T-helper 17 cell (primary cell): ENCODE measurements around the gene ADGRB2. TPM values are rescaled to one million over a fixed set of nuclear protein-coding genes. Genes with fewer than 3 reads are reported as not detected.

Source experiments
- ATAC-seq: fragments of 150-1000 bp; cut with Tn5 transposase; 2 replicates; pipeline ENCODE4 v1.10.0; 2021; ENCODE audit warnings: mild to moderate bottlenecking, moderate library complexity
- DNase-seq, 3 donors: peaks; one replicate each; pipeline versions ENCODE4 v3.0.0 to v3.0.0-alpha.2; 2020 to 2021
- H3K9me3 ChIP-seq: one replicate; pipeline ENCODE4 v1.7.0; 2013; ENCODE audit warnings: low read length, mild to moderate bottlenecking; ENCODE audit not compliant: control insufficient read depth, poor library complexity, severe bottlenecking
- H3K27ac Mint-ChIP-seq: one replicate; pipeline ENCODE4 v1.8.0; 2022; ENCODE audit warnings: mild to moderate bottlenecking, moderate library complexity, mixed read lengths
- H3K27me3 Mint-ChIP-seq: one replicate; pipeline ENCODE4 v1.8.0; 2022; ENCODE audit warnings: mixed read lengths
- H3K36me3 Mint-ChIP-seq: one replicate; pipeline ENCODE4 v1.8.0; 2022; ENCODE audit warnings: low read depth, mixed read lengths
- H3K4me1 Mint-ChIP-seq: one replicate; pipeline ENCODE4 v1.8.0; 2022; ENCODE audit warnings: mild to moderate bottlenecking, mixed read lengths
- H3K4me3 Mint-ChIP-seq: one replicate; pipeline ENCODE4 v1.8.0; 2022; ENCODE audit warnings: mild to moderate bottlenecking, moderate library complexity, mixed read lengths
- total RNA-seq, 4 donors: library from RNA in 2 of 4; stranded (reverse) in 2 of 4; gene quantifications; one replicate each; pipeline ENCODE4 v1.2.3 and lab custom pipeline; 2022 to 2026

The ADGRB2 gene
- total RNA-seq, 2 donors from 2014 or later: 1.0 to 1.4 TPM

DNA sequence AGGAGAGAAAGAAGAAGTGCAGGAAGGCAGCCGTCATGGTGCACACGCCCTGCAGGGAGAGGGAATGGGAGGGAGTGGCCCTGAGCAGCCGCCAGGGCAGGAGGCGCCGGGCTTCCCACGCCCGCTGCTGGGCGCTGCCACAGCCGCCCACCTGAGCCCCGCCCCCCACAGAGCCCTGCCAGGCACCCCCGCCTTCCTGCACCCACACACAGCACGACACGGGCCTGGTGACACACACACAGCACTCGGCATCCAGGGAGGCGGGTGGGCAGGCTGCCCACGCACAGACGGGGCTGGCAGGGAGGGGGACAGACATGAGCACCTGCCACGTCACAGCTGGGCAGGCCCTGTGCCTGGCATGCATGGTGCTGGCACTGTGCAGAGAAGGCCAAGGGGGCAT, 27.5 kb downstream of the ADGRB2 start:
- Mint-ChIP-seq H3K4me3 (peak overlapping the region; percentile 19), H3K36me3 (no peaks in the 10 kb centered on the region), H3K4me1 (peaks cover 22% of the 10 kb centered on the region), H3K27ac (peak overlapping the region; percentile 66), H3K27me3 (no peaks in the 10 kb centered on the region)
- DNase-seq (no peak), ATAC-seq (peak; percentile 26)
- no peaks in the 10 kb centered on the region for H3K9me3 ChIP-seq

DNA sequence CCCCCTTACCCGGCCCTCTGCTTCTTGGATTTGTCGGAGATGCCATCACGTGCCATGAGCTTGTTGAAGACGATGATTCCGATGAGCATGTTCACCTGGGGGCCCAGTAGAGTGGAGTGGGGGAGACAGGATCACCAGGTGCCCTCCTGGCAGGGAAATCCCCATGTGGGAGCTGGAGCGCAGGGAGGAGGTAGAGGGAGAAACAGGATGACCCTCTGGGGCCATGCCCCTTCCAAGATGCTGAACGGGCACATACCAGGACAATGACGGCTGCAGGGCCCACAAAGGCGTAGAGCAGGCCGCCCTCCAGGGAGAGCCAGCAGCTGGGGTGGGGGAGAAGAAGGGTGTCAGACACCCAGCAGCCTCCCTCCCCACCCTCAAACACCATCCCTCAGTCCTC, 28.6 kb downstream of the ADGRB2 start:
- H3K27me3 Mint-ChIP-seq: no peaks in the 10 kb centered on the region
- H3K9me3 ChIP-seq: no peaks in the 10 kb centered on the region
- H3K36me3 Mint-ChIP-seq: no peaks in the 10 kb centered on the region
- H3K4me1 Mint-ChIP-seq: peaks cover 20% of the 10 kb centered on the region
- H3K4me3 Mint-ChIP-seq: no peak overlapping the region
- peak overlapping the region; percentile 66 for H3K27ac Mint-ChIP-seq
- DNase-seq (no peak), ATAC-seq (no peak)

DNA sequence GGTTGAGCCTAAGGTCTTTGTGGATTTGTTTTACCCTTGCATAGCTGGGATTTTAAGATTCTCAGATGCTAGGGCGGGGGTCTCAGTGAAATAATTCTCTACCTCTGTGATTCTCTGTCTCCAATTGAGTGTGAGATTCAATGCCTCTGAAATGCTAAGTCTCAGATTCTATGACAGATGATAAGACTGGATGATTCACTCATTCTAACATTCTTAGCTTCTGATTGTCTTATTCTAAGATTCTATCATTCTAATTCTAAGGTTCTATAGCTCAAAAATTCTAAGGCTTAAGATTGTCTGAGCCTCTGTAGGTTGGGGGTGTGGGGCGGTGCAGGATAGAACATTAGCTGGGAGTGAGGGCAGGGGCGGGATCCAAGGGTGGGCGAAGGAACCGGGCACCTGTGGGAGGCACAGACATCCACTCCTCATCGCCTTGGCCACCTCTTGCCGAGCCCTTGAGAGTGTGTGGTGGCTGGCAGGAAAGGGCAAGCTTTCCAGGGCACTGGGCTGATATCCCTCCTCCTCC, 29.5 kb downstream of the ADGRB2 start:
- no peaks in the 10 kb centered on the region for H3K9me3 ChIP-seq
- Mint-ChIP-seq H3K4me3 (no peak overlapping the region), H3K4me1 (peaks cover 18% of the 10 kb centered on the region), H3K27ac (no peak overlapping the region), H3K27me3 (no peaks in the 10 kb centered on the region), H3K36me3 (no peaks in the 10 kb centered on the region)
- no peak for DNase-seq
- ATAC-seq: no peak

DNA sequence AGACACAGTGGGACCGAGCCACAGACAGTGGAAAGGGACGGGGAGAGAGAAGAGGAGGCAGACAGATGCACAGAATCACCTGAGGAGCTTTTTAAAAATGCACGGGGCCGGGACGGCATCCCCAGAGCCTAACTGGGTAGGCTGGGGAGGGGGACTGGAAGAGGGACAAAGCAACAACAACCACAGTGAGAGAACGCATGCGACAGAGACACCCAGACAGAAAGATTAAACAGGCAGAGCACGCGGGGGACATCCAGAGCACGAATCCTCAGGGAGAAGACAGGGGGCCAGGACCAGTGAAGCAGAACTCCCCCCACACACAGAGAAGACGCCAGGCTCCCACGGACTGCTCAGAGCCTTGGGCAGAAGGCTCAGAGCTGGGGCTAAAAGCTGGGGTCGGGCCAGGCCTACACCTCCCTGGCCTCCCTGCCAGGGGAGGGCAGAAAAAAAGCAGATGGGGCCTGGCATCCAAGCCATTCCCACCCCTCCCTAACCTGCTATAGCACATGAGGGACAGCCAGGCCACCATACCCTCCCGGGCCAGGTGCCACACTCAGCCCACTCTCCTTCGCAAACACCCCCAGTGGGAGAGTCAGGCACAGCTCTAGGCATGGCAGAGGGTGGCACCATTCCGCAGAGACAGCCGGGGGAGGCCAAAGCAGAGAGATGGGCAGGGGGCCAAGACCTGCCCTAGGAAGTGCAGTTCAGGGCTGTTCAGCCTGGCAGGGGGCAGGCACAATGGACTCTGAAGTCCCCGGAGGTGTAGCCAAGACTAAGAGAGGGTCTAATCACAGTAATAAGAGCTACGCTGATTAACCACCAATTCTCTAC, 30.5 kb downstream of the ADGRB2 start:
- Mint-ChIP-seq H3K27ac (no peak overlapping the region), H3K36me3 (peaks cover 3% of the 10 kb centered on the region), H3K4me1 (peaks cover 12% of the 10 kb centered on the region), H3K4me3 (no peak overlapping the region), H3K27me3 (no peaks in the 10 kb centered on the region)
- DNase-seq (no peak), ATAC-seq (no peak)
- H3K9me3 ChIP-seq: no peaks in the 10 kb centered on the region

DNA sequence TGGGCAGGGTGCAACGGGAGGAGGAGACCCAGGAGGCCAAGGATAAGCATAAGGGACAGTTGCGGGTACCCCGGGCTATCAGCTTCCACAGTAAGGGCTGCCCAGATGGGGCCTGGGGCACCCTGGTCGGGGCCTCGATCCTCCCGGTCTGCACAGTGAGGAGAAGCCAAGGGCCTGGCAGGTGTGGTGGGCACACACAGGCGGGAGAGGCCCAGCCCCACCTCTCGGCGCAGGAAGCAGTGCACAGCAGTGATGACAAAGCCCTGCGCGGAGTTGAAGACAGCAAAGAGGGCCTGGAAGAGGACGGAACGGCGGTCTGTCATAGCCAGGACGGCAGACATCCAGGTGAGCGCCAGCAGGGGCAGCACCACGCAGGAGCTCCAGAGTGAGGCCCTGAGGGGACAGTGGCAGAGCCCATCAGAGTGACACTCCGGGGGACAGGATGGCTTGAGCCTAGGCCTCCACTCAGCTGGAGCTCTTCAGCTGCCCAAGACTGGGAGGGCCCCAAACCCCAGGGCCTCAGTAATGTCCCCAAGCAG, 31.3 kb downstream of the ADGRB2 start:
- ATAC-seq: no peak
- no peak for DNase-seq
- peaks cover 11% of the 10 kb centered on the region for H3K4me1 Mint-ChIP-seq
- no peaks in the 10 kb centered on the region for H3K27me3 Mint-ChIP-seq
- H3K36me3 Mint-ChIP-seq: peaks cover 3% of the 10 kb centered on the region
- no peak overlapping the region for H3K27ac Mint-ChIP-seq
- no peaks in the 10 kb centered on the region for H3K9me3 ChIP-seq
- no peak overlapping the region for H3K4me3 Mint-ChIP-seq

DNA sequence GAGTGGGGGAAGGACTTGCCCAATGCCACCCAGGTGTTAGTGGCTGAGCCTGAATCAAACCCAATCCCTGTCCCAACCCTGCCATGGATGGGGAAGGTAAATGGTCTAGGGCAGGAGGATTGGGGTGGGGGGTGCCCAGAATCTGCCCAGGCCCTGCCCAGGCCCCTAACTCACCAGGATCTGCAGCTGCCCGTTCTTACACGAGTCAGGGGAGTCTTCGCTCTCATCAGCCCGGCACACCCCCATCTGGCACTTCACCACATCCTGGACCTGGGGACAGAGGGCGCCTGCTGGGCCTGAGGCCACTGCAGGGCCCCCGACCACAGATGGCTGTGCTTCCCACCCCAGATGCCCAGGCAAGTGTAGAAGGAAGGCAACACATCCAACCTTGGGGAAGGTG, 31.8 kb downstream of the ADGRB2 start:
- no peaks in the 10 kb centered on the region for H3K27me3 Mint-ChIP-seq
- H3K4me3 Mint-ChIP-seq: no peak overlapping the region
- peaks cover 3% of the 10 kb centered on the region for H3K36me3 Mint-ChIP-seq
- H3K9me3 ChIP-seq: no peaks in the 10 kb centered on the region
- no peak overlapping the region for H3K27ac Mint-ChIP-seq
- ATAC-seq (no peak), DNase-seq (no peak)
- H3K4me1 Mint-ChIP-seq: peaks cover 11% of the 10 kb centered on the region

DNA sequence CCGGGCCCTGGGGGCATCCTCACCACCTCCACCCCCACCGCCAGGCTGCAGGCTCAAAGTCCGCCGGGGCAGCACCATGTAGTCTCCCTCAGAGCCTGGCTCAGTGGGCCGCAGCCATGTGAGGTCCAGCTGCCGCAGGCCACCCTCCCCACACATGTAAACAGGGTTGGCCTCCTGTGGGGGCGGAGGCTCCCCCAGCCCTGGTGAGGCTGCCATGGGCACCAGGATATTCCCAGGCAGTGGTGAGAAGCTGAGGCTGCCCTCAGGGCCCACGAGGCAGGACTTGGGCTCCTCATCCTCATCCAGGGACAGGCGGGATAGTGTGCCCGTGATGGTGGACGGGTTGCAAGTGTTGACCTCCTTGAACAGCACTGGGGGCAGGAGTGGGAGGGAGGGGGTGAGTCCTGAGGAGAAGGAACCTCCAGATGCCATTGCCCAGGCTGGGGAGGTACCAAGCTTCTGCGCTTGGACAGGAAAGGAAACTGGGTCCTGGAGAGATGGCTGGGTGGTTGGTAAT, 33.0 kb downstream of the ADGRB2 start:
- Mint-ChIP-seq H3K4me1 (peaks cover 5% of the 10 kb centered on the region), H3K36me3 (peaks cover 3% of the 10 kb centered on the region), H3K4me3 (no peak overlapping the region), H3K27ac (no peak overlapping the region), H3K27me3 (no peaks in the 10 kb centered on the region)
- no peak for ATAC-seq
- DNase-seq: no peak
- H3K9me3 ChIP-seq: no peaks in the 10 kb centered on the region

DNA sequence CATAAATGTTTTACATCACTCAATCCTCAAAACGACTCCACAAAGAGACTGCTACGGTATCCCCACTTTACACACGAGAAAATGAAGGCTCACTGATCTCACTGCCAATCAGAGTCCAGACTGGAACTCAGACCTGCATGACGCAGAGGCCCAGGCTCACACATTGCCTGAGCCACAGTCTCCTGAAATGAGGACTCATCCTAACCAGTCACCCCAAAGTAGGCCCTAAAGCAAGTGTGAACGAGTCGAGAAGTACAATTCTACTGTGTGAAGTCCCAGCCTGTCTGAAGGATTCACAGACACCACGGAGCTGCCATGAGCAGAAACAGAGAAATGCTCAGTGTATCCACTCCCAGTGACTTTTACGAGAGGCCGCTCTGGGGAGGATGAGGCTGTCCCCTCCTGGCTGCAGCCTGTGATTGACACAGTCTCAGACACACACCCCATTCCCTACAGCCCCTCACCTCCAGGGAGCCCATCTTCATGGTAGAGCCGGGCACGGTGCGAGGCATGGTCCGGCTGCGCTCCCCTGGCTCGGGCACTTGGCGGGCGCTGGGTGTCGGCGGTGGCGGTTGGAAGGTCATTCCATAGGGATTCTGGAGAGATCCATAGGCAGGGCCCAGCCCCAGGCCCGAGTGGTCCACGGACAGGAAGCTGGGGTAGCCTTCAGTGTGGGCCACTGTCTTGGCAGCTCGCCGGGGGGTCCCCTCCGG, 33.6 kb downstream of the ADGRB2 start:
- Mint-ChIP-seq H3K27me3 (no peaks in the 10 kb centered on the region), H3K27ac (no peak overlapping the region), H3K4me3 (no peak overlapping the region), H3K4me1 (peaks cover 5% of the 10 kb centered on the region), H3K36me3 (peaks cover 3% of the 10 kb centered on the region)
- DNase-seq (no peak), ATAC-seq (no peak)
- H3K9me3 ChIP-seq: no peaks in the 10 kb centered on the region

DNA sequence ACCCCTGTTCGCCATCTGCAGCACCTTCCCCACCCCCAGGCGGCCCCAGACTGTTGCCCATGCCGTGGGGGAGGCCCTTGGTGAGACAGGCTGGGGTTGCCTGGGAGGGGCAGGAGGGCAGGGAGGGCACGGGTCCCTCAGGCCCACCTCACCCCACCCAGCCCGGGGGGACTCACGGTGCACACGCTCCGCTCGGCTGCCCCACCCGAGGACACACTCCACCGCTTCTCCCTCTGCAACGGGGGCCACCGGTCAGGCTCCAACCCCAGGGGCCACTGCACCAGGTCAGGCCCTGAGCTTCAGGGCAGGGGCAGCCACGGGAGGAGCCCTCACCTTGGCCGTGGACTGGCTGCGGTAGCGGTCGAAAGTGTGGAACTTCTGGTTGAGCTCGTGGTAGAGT, 36.3 kb downstream of the ADGRB2 start:
- H3K36me3 Mint-ChIP-seq: peaks cover 3% of the 10 kb centered on the region
- DNase-seq: no peak
- H3K9me3 ChIP-seq: no peaks in the 10 kb centered on the region
- H3K4me3 Mint-ChIP-seq: no peak overlapping the region
- no peaks in the 10 kb centered on the region for H3K27me3 Mint-ChIP-seq
- H3K27ac Mint-ChIP-seq: no peak overlapping the region
- no peak for ATAC-seq
- peaks cover 4% of the 10 kb centered on the region for H3K4me1 Mint-ChIP-seq

DNA sequence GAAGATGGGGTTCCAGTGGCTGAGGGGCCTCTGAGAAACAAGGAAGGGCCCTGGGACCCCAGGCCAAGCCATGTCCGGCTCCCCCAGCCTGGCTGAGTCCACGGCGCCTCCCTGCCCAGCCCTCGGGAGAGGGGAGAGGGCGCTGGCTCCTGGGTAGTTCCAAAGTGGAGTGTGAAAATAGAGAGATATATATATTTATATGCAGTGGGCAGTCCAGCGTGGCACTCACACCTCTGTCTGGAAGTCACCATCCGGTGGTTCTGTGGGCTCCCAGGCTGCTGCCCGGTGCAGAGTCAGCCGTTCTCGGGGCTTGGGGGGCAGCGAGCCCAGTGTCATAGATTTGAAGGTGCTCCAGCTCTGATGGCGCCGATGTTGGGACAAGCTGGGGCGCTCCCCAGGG, 36.9 kb downstream of the ADGRB2 start:
- no peak overlapping the region for H3K4me3 Mint-ChIP-seq
- DNase-seq (no peak), ATAC-seq (no peak)
- H3K36me3 Mint-ChIP-seq: peaks cover 3% of the 10 kb centered on the region
- H3K4me1 Mint-ChIP-seq: peaks cover 3% of the 10 kb centered on the region
- H3K27ac Mint-ChIP-seq: no peak overlapping the region
- peaks cover under 1% of the 10 kb centered on the region for H3K27me3 Mint-ChIP-seq
- no peaks in the 10 kb centered on the region for H3K9me3 ChIP-seq

DNA sequence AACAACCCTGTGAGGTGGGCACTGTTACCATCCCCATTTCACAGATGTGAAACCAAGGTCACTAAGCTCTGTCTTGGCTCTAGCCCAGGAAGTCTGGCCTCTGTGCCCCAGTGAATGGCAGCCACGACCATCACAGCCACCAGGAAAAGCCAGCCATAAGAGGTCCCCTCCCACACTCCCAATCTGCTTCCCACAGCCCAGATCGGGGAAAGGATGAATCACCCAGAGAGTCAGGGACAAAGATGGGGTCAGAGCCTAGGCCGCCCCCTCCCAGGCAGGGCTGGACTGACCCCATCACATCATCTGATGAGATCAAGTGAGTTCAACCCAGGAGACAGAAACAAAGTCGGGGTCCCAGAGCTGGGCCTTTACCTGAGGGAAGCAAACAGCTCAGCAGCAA, 37.4 kb downstream of the ADGRB2 start:
- H3K36me3 Mint-ChIP-seq: peaks cover 3% of the 10 kb centered on the region
- no peak overlapping the region for H3K4me3 Mint-ChIP-seq
- DNase-seq (no peak), ATAC-seq (no peak)
- H3K27ac Mint-ChIP-seq: no peak overlapping the region
- no peaks in the 10 kb centered on the region for H3K9me3 ChIP-seq
- peaks cover 3% of the 10 kb centered on the region for H3K4me1 Mint-ChIP-seq
- peaks cover 5% of the 10 kb centered on the region for H3K27me3 Mint-ChIP-seq

DNA sequence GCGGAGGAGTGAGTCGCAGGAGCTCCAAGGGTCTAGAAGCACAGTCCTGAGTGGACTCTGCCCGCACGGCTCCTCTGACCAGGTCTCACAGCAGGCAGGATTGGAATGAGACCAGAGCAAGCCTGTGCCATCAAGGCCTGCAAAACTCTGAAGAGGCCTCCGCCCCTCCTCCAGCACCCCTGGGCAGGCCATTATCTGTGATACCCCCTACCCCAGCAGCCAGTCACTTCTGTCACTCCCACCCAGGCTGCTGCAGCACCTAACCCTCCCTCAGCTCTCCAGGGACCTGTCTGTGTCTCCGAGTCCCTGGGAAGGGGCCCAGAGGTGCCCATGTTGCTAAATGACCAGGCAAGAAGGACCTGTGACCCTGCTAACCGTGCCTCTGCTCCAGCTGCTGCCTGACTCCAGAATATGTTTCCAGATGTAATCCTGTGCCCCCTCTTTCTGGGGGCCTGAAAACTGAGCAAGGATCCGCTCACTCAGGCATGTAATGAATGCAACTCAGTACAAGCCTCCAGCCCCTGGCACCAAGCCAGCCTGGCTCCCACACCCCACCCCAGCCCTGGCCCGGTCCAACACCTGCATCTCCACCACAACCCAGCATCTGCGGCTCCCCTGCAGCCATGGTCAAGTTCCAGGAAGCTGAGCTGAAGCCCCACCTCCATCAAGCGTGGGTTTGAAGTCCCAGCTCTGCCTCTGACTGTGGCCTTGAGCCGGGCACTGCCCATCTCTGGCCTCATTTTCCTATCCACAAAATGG, 38.2 kb downstream of the ADGRB2 start:
- ATAC-seq (no peak), DNase-seq (no peak)
- no peak overlapping the region for H3K4me3 Mint-ChIP-seq
- no peak overlapping the region for H3K27ac Mint-ChIP-seq
- no peaks in the 10 kb centered on the region for H3K9me3 ChIP-seq
- H3K4me1 Mint-ChIP-seq: peaks cover 3% of the 10 kb centered on the region
- peaks cover 3% of the 10 kb centered on the region for H3K36me3 Mint-ChIP-seq
- H3K27me3 Mint-ChIP-seq: peaks cover 9% of the 10 kb centered on the region

DNA sequence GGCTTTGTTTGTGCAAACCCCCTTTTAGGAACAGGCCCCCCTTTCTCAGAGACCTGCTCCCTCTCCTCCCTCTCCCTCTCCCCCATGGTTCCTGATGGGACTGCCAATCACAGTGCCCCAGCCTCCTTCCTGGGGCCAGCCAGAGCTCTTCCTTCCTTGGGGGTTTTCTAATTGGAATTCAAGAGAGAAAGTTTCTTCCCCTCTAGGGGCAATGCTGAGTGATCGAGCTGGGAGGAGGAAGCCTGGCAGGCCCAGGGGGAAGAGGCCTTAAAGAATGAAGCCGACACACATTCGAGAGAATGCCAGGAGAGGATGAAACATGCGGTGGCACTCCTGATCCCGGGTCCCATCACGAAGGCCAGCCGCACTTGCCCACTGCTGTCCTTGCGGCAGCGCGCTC, 39.0 kb downstream of the ADGRB2 start:
- peaks cover 3% of the 10 kb centered on the region for H3K4me1 Mint-ChIP-seq
- DNase-seq: no peak
- peaks cover 3% of the 10 kb centered on the region for H3K36me3 Mint-ChIP-seq
- H3K27me3 Mint-ChIP-seq: peaks cover 13% of the 10 kb centered on the region
- ATAC-seq: no peak
- no peak overlapping the region for H3K27ac Mint-ChIP-seq
- H3K9me3 ChIP-seq: no peaks in the 10 kb centered on the region
- no peak overlapping the region for H3K4me3 Mint-ChIP-seq
